NB4 (cell line): Measurements from ENCODE around the gene CUEDC2.

Experiments used
- POLR2A ChIP-seq: IDR thresholded peaks from 2 replicates; pipeline ENCODE4 v1.6.1; 2011; ENCODE audit warnings: mild to moderate bottlenecking; ENCODE audit not compliant: insufficient read length; ENCODE audit errors: extremely low read depth
- TF ChIP-seq, protein P1 (sequence below): IDR thresholded peaks from one replicate; pipeline ENCODE4 v1.5.1; 2012; ENCODE audit warnings: low read depth, low read length
- TF ChIP-seq, protein P2 (sequence below): IDR thresholded peaks from 2 replicates; pipeline ENCODE4 v1.6.1; 2011; ENCODE audit warnings: low read depth, low read length

DNA sequence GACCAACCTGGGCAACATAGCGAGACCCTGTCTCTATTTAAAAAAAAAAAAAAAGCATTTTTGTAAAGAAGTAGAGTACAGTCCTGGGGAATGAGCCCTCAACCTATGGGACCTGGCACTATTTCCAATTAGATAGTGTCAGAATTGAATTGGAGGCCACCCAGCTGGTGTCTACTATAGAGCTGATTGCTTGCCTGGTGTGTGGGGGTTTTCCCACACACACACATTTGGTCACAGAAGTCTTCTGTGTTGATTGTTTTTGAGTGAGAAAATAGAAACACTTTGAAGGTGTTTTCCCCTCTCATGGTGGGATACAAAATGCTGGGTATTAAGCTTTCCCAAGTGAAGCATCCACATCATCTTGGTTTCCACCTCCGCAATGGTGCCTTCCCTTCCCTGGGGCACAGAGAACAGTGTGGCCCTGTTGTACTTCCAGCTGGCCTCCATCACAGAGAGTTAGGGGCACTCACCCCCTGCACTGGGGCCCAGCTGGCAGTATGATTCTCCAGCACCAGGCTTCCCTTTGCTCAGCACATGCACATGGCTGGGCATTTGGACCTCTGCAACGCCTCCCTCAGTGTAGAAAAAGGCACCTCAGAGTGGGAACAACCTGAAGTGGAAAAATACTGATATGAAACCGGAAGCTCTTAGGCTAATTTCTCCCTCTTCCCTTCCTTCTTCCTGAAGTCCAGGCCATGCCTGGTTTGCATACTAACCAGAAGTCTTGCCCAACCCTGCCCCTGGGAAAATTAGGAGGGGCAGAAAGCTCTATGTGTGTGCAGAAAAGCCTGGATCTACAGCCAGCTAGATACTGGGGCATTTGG is 47.6 kb downstream of the CUEDC2 start:
- TF ChIP-seq, protein P1, sequence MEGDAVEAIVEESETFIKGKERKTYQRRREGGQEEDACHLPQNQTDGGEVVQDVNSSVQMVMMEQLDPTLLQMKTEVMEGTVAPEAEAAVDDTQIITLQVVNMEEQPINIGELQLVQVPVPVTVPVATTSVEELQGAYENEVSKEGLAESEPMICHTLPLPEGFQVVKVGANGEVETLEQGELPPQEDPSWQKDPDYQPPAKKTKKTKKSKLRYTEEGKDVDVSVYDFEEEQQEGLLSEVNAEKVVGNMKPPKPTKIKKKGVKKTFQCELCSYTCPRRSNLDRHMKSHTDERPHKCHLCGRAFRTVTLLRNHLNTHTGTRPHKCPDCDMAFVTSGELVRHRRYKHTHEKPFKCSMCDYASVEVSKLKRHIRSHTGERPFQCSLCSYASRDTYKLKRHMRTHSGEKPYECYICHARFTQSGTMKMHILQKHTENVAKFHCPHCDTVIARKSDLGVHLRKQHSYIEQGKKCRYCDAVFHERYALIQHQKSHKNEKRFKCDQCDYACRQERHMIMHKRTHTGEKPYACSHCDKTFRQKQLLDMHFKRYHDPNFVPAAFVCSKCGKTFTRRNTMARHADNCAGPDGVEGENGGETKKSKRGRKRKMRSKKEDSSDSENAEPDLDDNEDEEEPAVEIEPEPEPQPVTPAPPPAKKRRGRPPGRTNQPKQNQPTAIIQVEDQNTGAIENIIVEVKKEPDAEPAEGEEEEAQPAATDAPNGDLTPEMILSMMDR: no peak
- TF ChIP-seq, protein P2, sequence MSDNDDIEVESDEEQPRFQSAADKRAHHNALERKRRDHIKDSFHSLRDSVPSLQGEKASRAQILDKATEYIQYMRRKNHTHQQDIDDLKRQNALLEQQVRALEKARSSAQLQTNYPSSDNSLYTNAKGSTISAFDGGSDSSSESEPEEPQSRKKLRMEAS: no peak
- TF ChIP-seq POLR2A: no peak
